Hepatocyte (in vitro differentiated cells): ENCODE data around the gene SCLT1. TPM values are rescaled to one million over a fixed set of nuclear protein-coding genes. Genes with fewer than 3 reads are reported as not detected.

Experiments used
- DNase-seq: peaks from one replicate; pipeline ENCODE4 v3.0.0-alpha.2; 2016; ENCODE audit warnings: low spot score
- H2AFZ ChIP-seq: fragments of 200-600 bp; sonication (generic); 2 replicates; pipeline ENCODE4 v1.6.0; 2016; ENCODE audit warnings: antibody characterized with exemption, mild to moderate bottlenecking
- H3K27ac ChIP-seq: fragments of 200-600 bp; sonication (generic); 2 replicates; pipeline ENCODE4 v1.5.1; 2016; ENCODE audit warnings: mild to moderate bottlenecking
- H3K27me3 ChIP-seq: fragments of 200-600 bp; sonication (generic); 2 replicates; pipeline ENCODE4 v1.6.1; 2016
- H3K36me3 ChIP-seq: fragments of 200-600 bp; sonication (generic); replicated peaks from 2 replicates; pipeline ENCODE4 v1.5.1; 2016; ENCODE audit warnings: low read depth; ENCODE audit not compliant: insufficient read depth
- H3K4me1 ChIP-seq: fragments of 200-600 bp; sonication (generic); 2 replicates; pipeline ENCODE4 v1.5.1; 2016; ENCODE audit warnings: mild to moderate bottlenecking, moderate library complexity; ENCODE audit not compliant: insufficient read depth
- H3K4me2 ChIP-seq: fragments of 200-600 bp; sonication (generic); 2 replicates; pipeline ENCODE4 v1.6.0; 2016
- H3K4me3 ChIP-seq: fragments of 200-600 bp; sonication (generic); 2 replicates; pipeline ENCODE4 v1.5.1; 2016; ENCODE audit warnings: mild to moderate bottlenecking
- H3K79me2 ChIP-seq: fragments of 200-600 bp; sonication (generic); 2 replicates; pipeline ENCODE4 v1.6.0; 2017; ENCODE audit warnings: mild to moderate bottlenecking
- H3K9me2 ChIP-seq: fragments of 200-600 bp; sonication (generic); replicated peaks from 2 replicates; pipeline ENCODE4 v1.6.0; 2017; ENCODE audit warnings: mild to moderate bottlenecking; ENCODE audit not compliant: insufficient read depth
- H3K9me3 ChIP-seq: fragments of 200-600 bp; sonication (generic); 2 replicates; pipeline ENCODE4 v1.5.1; 2016; ENCODE audit warnings: low read depth, mild to moderate bottlenecking
- H4K20me1 ChIP-seq: fragments of 200-600 bp; sonication (generic); 2 replicates; pipeline ENCODE4 v1.6.0; 2016; ENCODE audit warnings: mild to moderate bottlenecking; ENCODE audit not compliant: insufficient read depth, poor library complexity, severe bottlenecking
- CTCF ChIP-seq: fragments of 200-600 bp; sonication (generic); IDR thresholded peaks from 2 replicates; pipeline ENCODE4 v1.5.1; 2016; ENCODE audit warnings: antibody characterized with exemption, mild to moderate bottlenecking; ENCODE audit not compliant: poor library complexity
- EZH2 ChIP-seq: fragments of 200-600 bp; sonication (generic); IDR thresholded peaks from 2 replicates; pipeline ENCODE4 v1.6.1; 2016; ENCODE audit warnings: antibody characterized with exemption, mild to moderate bottlenecking, borderline replicate concordance
- EZH2phosphoT487 ChIP-seq: fragments of 200-600 bp; sonication (generic); IDR thresholded peaks from one replicate; pipeline ENCODE4 v1.6.1; 2018; ENCODE audit warnings: antibody characterized with exemption, mild to moderate bottlenecking, low read depth, moderate library complexity; ENCODE audit not compliant: unreplicated experiment, severe bottlenecking
- WGBS: methylation state at CpG from one replicate; pipeline ENCODE4 v1.1.6; 2016; ENCODE audit warnings: low lambda C conversion rate; ENCODE audit errors: missing lambda C conversion rate; 5-methylcytosine and 5-hydroxymethylcytosine counted together
- polyA plus RNA-seq: library from polyadenylated mRNA; unstranded; fragments of >200 nt; fragmentation: Nextera tagmentation; extraction: Ambion mirVana; gene quantifications from 2 replicates; pipeline ENCODE4 v1.2.1, GENCODE V29; 2016
- total RNA-seq: library from RNA; depleted of rRNA; stranded (reverse); fragments of >200 nt; gene quantifications from 2 replicates; pipeline ENCODE4 v1.2.3, GENCODE V29; 2014

The SCLT1 gene
- total and polyA plus RNA-seq, 2 experiments from 2014 or later: 6.9 to 13.6 TPM

DNA sequence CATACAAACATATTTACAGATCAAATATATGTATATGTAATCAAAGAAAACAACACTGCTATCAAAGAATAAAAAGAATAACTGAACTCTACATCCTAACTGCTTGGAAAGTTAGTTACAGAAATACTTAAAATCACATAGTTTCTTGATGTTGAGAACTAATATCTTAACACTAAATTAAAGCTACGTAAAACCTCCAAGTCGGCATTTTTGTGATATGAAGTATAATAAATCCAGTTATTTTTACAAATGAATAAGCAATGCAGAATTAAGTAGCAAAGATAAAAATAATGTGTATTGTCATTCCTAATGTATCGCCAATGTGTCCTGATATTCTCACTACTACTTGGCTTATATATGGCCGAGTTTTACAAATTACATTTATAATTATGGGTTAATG, 215.4 kb downstream of the SCLT1 start:
- H3K27me3 ChIP-seq: no peaks in the 10 kb centered on the region
- no peaks in the 10 kb centered on the region for H3K9me3 ChIP-seq
- TF ChIP-seq EZH2phosphoT487 (no peak), CTCF (no peak), EZH2 (no peak)
- H3K4me1 ChIP-seq: no peaks in the 10 kb centered on the region
- no peak overlapping the region for H3K27ac ChIP-seq
- no peak overlapping the region for H3K4me2 ChIP-seq
- H3K9me2 ChIP-seq: no peaks in the 10 kb centered on the region
- 95% methylated on average over 4 of the region's 4 CpGs for WGBS
- H2AFZ ChIP-seq: no peak overlapping the region
- DNase-seq: no peak
- no peak overlapping the region for H3K4me3 ChIP-seq
- no peaks in the 10 kb centered on the region for H3K79me2 ChIP-seq
- H3K36me3 ChIP-seq: no peaks in the 10 kb centered on the region
- no peaks in the 10 kb centered on the region for H4K20me1 ChIP-seq

DNA sequence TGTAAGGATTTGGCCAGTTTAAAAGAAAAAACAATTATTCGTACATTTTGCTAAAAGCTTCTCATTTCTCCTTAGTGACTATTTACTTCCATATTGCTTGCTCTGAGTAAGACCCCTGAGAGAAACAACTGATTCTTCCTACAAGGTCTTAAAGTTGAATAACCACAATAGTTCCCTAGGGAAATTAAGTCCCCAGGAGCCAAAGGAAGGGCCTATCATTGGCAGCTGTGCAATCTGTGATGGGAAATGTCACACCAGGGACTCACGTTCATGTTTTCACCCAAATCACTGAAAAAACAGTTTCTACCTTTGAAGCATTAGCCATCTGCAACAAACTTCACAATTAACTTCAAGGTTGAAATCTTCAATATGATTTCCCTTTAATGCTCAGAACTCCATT, 217.1 kb downstream of the SCLT1 start:
- DNase-seq: no peak
- Histone ChIP-seq H3K4me3 (no peak overlapping the region), H3K27ac (no peak overlapping the region), H3K27me3 (no peaks in the 10 kb centered on the region), H3K79me2 (no peaks in the 10 kb centered on the region), H3K9me3 (no peaks in the 10 kb centered on the region), H3K4me1 (no peaks in the 10 kb centered on the region), H3K9me2 (no peaks in the 10 kb centered on the region), H3K4me2 (no peak overlapping the region), H4K20me1 (no peaks in the 10 kb centered on the region), H2AFZ (no peak overlapping the region), H3K36me3 (peaks cover 5% of the 10 kb centered on the region)
- TF ChIP-seq EZH2phosphoT487 (no peak), CTCF (no peak), EZH2 (no peak)
- 87% methylated on average over 2 of the region's 2 CpGs for WGBS

DNA sequence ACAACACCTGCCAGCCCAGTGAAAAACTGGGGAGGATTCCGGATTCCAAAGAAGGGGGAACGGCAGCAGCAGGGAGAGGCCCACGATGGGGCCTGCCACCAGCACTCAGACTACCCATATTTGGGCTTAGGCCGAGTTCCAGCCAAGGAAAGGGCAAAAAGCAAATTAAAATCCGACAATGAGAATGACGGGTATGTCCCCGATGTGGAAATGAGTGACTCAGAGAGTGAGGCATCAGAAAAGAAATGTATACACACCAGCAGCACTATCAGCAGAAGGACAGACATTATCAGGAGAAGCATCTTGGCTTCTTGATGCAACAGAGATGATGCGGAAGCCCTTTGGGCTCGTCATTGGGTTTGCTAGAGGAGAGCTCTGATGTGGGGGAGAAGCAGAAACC, 221.4 kb downstream of the SCLT1 start:
- WGBS: 95% methylated on average over 9 of the region's 9 CpGs
- no peak for DNase-seq
- Histone ChIP-seq H3K9me3 (no peaks in the 10 kb centered on the region), H3K4me2 (no peak overlapping the region), H3K9me2 (no peaks in the 10 kb centered on the region), H3K27me3 (no peaks in the 10 kb centered on the region), H3K4me3 (no peak overlapping the region), H4K20me1 (no peaks in the 10 kb centered on the region), H3K27ac (no peak overlapping the region), H2AFZ (no peak overlapping the region), H3K79me2 (no peaks in the 10 kb centered on the region), H3K36me3 (peaks cover 5% of the 10 kb centered on the region), H3K4me1 (peaks cover 3% of the 10 kb centered on the region)
- no peak for TF ChIP-seq EZH2
- TF ChIP-seq EZH2phosphoT487: no peak
- no peak for TF ChIP-seq CTCF
